Measurements from ENCODE around the gene MRPS10. TPM values are rescaled to one million over a fixed set of nuclear protein-coding genes. Genes with fewer than 3 reads are reported as not detected.

Gene MRPS10
- total RNA-seq, 6 donors from 2014 or later, result 9.2 to 32.4 (median 21.2) TPM

DNA sequence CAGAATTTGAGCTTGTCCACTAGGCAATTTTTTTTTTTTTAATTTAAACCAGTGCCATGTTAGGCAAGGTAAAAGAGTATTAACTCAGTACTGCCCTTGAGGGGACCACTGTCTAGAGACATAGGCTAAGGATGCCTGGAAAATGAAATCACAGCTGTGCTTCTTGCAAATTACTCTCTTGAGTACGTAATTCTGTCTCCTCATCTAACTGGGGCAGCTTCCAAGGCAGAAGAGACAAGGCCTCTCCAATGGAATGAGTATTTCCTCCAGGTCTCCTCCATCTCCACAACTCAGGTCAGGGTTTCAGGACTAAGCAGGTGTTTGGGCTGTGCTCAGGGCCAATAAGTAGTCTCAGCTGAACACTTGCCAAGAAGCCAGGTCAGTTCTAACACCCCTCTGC lies 33.8 kb upstream of the MRPS10 start:
- no peaks in the 10 kb centered on the region for H3K9me3 ChIP-seq
- peak overlapping the region in 1 of 4 donors; percentile 32 for H3K27ac ChIP-seq
- no peak overlapping the region for H3K4me3 ChIP-seq
- H3K4me1 ChIP-seq, result peaks cover 6 to 21% (median 11%) of the 10 kb centered on the region in 4 donors
- H3K36me3 ChIP-seq, result peaks cover 0 to 20% (median 6%) of the 10 kb centered on the region in 4 donors
- no peak for DNase-seq
- TF ChIP-seq POLR2A (IDR thresholded peaks at IDR 0.05) (no peak), POLR2AphosphoS5 (IDR thresholded peaks at IDR 0.05) (no peak), EP300 (IDR thresholded peaks at IDR 0.05) (no peak)
- TF ChIP-seq, protein P1, sequence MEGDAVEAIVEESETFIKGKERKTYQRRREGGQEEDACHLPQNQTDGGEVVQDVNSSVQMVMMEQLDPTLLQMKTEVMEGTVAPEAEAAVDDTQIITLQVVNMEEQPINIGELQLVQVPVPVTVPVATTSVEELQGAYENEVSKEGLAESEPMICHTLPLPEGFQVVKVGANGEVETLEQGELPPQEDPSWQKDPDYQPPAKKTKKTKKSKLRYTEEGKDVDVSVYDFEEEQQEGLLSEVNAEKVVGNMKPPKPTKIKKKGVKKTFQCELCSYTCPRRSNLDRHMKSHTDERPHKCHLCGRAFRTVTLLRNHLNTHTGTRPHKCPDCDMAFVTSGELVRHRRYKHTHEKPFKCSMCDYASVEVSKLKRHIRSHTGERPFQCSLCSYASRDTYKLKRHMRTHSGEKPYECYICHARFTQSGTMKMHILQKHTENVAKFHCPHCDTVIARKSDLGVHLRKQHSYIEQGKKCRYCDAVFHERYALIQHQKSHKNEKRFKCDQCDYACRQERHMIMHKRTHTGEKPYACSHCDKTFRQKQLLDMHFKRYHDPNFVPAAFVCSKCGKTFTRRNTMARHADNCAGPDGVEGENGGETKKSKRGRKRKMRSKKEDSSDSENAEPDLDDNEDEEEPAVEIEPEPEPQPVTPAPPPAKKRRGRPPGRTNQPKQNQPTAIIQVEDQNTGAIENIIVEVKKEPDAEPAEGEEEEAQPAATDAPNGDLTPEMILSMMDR (IDR thresholded peaks at IDR 0.05), result no peak
- ATAC-seq (ENCODE audit: low FRiP score in 2 of 2), result peak in 1 of 2 donors; percentile 87
- H3K27me3 ChIP-seq, result no peaks in the 10 kb centered on the region
- 63 to 71% methylated on average over 1 of the region's 1 CpG for WGBS, 2 donors

DNA sequence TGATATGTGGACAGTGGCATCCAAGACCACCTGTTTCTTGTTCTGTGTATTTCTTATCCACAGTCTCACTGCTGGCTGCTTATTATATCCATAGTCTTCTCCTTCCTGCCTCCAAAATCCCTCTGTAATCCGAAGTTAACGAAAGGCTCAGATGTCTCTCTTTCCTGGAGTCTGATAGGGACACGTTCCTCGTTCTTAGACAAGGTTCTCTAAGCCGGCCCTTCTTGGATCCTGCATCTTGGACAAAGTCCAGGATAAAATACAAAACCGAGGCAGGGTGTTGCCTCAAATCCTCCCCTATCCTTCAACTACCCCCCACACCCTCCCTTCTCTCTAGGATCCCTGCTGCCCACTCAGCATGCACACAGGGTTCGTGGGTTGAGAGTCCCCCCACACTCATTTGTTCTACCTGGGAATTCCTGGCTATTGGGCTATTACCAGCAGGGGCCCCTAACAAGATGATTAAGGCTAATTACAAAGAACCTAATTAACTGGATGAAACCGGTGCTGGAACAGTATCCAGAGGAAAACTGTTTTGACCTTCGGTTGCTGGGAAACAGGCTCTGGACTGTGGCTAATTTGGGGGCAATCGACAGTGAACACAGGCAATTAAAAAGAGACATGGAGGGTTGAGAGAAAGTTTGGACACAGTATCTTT lies 32.7 kb upstream of the MRPS10 start:
- DNase-seq, result no peak
- no peak for ATAC-seq (ENCODE audit: low FRiP score in 2 of 2)
- peaks cover 0 to 22% (median 5%) of the 10 kb centered on the region in 4 donors for H3K36me3 ChIP-seq
- 85 to 91% methylated on average over 10 of the region's 10 CpGs for WGBS, 2 donors
- H3K27me3 ChIP-seq, result no peaks in the 10 kb centered on the region
- TF ChIP-seq EP300 (IDR thresholded peaks at IDR 0.05), result no peak
- TF ChIP-seq POLR2AphosphoS5 (IDR thresholded peaks at IDR 0.05), result no peak
- TF ChIP-seq, protein P1 (IDR thresholded peaks at IDR 0.05), result no peak
- no peak for TF ChIP-seq POLR2A (IDR thresholded peaks at IDR 0.05)
- no peaks in the 10 kb centered on the region for H3K9me3 ChIP-seq
- H3K4me1 ChIP-seq, result peaks cover 6 to 21% (median 11%) of the 10 kb centered on the region in 4 donors
- H3K27ac ChIP-seq, result no peak overlapping the region
- no peak overlapping the region for H3K4me3 ChIP-seq

DNA sequence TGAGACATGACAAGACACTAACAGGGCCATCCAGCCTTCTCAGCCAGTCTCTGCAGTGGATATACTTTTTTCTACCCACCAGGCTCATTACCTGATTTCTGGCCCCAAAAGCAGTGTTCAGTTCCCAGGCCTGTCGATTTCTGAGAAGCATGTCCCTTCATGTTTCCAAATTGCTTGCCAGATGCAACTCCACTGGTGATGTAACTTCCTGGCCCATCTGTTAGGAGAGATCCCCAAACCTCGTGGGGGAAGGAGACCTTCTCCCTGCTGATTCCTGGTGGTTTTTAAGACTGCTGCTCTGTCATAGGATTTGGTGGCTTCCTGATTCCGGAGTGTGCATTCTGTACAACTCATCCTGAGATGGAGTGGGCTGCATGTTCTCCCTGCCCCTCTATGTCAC lies 31.6 kb upstream of the MRPS10 start:
- Histone ChIP-seq H3K27ac (no peak overlapping the region), H3K36me3 (peaks cover 0 to 12% (median 3%) of the 10 kb centered on the region in 4 donors), H3K4me1 (peaks cover 6 to 21% (median 11%) of the 10 kb centered on the region in 4 donors), H3K27me3 (no peaks in the 10 kb centered on the region), H3K4me3 (no peak overlapping the region), H3K9me3 (no peaks in the 10 kb centered on the region)
- WGBS, 2 donors, result 56 to 65% methylated on average over 3 of the region's 3 CpGs
- ATAC-seq (ENCODE audit: low FRiP score in 2 of 2), result no peak
- no peak for TF ChIP-seq POLR2AphosphoS5 (IDR thresholded peaks at IDR 0.05)
- TF ChIP-seq EP300 (IDR thresholded peaks at IDR 0.05), result no peak
- TF ChIP-seq POLR2A (IDR thresholded peaks at IDR 0.05), result no peak
- TF ChIP-seq, protein P1 (IDR thresholded peaks at IDR 0.05), result no peak
- DNase-seq, result no peak

DNA sequence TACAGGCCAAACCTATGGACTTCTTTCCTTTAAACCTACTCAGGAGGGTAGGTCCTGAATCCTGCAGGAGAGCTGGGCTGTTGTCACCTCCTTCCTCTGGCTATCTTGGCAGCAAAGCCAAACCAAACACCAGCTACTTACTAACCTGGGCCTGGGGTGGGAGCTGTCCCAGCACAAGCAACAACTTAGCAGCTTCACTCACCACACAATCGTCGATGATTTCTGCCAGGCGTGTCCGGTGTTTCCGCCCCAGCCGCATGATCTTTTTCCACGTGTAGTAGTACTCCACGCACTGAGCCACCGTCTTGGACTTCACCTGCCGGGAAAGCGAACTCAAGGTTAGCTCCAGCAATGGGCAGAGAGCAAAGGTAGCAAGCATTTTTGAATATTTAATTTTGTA lies 25.4 kb upstream of the MRPS10 start:
- Histone ChIP-seq H3K27me3 (no peaks in the 10 kb centered on the region), H3K4me3 (no peak overlapping the region), H3K27ac (no peak overlapping the region), H3K4me1 (no peaks in the 10 kb centered on the region), H3K36me3 (peaks cover 0 to 32% (median 5%) of the 10 kb centered on the region in 4 donors), H3K9me3 (no peaks in the 10 kb centered on the region)
- TF ChIP-seq POLR2A (IDR thresholded peaks at IDR 0.05) (no peak), EP300 (IDR thresholded peaks at IDR 0.05) (no peak), POLR2AphosphoS5 (IDR thresholded peaks at IDR 0.05) (no peak)
- TF ChIP-seq, protein P1 (IDR thresholded peaks at IDR 0.05), result no peak
- WGBS, 2 donors, result 96 to 98% methylated on average over 11 of the region's 11 CpGs
- ATAC-seq (ENCODE audit: low FRiP score in 2 of 2) (no peak), DNase-seq (no peak)

DNA sequence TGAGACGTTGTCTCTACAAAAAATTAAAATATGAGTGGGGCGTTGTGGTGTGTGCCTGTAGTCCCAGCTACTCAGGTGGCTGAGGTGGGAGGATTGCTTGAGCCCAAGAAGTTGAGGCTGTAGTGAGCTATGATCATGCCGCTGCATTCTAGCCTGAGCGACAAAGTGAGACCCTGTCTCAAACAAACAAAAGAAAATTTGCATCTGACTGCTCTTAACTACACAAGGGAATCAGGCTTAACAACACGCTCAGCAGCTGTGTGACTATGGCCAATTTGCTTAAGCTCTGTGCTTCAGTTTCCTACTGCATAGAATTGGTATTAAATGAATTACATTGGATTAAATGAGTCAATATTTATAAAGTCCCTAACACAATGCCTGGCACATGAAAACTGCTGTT lies 24.3 kb upstream of the MRPS10 start:
- ATAC-seq (ENCODE audit: low FRiP score in 2 of 2) (no peak), DNase-seq (no peak)
- WGBS, 2 donors, result 86 to 94% methylated on average over 5 of the region's 5 CpGs
- Histone ChIP-seq H3K4me3 (no peak overlapping the region), H3K9me3 (no peaks in the 10 kb centered on the region), H3K27ac (no peak overlapping the region), H3K27me3 (no peaks in the 10 kb centered on the region), H3K36me3 (peaks cover 0 to 32% (median 5%) of the 10 kb centered on the region in 4 donors), H3K4me1 (no peaks in the 10 kb centered on the region)
- TF ChIP-seq POLR2A (IDR thresholded peaks at IDR 0.05), result no peak
- no peak for TF ChIP-seq EP300 (IDR thresholded peaks at IDR 0.05)
- TF ChIP-seq, protein P1 (IDR thresholded peaks at IDR 0.05), result no peak
- no peak for TF ChIP-seq POLR2AphosphoS5 (IDR thresholded peaks at IDR 0.05)
